HG02642 (cell line): ENCODE measurements around the gene RAP1GAP.

ENCODE experiments used
- ATAC-seq: cut with Tn5 transposase; IDR thresholded peaks from one replicate; pipeline ENCODE4 v1.9.1; 2021; ENCODE audit warnings: mild to moderate bottlenecking; ENCODE audit not compliant: unreplicated experiment, poor library complexity

RAP1GAP gene

DNA sequence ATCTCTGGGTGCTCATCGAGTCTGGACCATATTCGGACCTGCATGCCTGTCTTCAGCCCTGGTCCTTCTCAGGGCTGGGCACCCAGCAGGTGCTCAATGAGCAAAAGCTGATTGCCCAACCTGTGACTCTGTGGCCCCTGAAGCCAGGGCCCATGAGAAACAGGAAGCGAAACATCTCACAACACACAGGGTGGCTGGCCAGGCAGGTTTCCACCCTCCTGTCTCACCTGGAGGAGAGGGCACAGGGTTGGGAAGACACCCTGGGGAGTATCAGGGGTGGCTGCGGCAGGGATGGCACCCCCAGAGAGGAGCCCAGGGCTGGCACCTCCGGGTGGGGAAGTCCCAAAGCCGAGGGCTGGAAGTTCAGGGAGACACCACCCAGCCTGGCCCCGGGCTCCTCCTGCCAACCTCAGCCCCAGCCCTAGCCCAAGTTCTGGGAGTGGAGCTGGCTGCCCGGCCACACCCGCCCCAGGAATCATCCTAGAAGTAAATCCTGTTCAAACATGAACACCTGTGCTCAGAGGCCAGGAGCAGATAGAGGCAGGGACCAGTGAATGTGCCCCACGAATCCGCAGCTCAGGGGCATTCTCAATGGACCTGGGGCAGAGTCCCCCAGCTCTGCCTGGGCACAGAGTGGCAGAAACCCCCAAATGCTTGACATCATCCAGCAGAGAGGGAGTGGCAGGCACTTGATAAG lies 54.6 kb downstream of the RAP1GAP start:
- ATAC-seq = no peak

DNA sequence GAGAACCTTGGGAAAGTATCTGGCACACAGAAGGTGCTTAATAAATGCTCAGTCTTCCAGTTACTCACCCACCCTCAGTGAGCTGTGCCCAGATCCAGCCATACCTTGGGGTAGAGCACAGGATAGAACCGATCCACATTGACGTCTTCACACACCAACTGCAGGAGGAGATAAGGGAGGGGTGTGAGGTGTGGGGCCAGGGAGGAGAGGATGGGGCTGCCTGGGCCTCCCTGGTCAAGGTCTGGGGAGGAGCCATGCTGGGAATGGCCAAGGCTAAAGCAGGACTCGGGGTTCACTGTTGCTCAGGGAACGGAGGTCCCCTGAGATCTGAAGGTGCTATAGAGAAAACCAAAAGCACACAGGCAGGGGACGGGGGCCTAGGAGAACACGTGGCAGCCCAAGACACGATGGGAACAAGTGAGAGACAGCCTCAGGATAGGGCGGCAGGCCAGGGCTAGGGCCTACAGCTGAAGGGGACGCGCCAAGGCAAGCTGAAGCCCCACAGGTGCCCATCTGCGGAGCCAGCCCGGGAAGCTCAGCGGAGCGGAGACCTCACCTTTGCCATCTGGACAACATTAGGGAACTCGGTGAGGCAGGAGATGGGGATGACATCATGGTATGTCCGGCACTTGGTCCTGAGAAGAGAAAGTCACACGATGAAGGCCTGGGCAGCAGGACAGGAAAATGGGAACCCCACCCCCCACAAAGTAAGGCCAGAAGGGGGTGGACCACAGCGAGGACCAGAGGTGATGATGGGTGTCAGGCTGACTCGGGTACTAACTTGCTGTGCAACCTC lies 55.9 kb downstream of the RAP1GAP start:
- ATAC-seq = no peak

DNA sequence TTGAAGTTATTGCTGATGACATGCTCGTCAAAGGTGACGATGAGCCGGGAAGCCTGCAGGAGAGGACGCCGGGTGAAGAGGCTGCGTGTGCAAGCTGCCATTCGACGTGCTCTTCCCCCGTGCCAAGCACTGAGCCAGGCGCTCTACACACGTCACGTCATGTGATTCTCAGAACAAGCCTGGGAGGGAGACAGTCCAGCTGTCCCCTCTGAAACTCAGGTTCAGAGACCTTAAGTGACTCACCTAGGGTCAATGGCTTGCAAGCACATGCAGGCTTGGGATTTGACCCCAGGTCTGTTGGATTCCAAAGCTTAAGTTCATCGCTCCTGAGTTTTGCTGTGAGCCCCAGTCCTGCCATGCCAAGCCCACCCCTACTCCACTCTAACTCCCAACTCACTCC lies 57.1 kb downstream of the RAP1GAP start:
- ATAC-seq = no peak

GRCh38 chr1:21610989-21611785 lies 58.0 kb downstream of the RAP1GAP start:
- no peak for ATAC-seq

GRCh38 chr1:21610027-21610426 lies 59.1 kb downstream of the RAP1GAP start:
- ATAC-seq = no peak

DNA sequence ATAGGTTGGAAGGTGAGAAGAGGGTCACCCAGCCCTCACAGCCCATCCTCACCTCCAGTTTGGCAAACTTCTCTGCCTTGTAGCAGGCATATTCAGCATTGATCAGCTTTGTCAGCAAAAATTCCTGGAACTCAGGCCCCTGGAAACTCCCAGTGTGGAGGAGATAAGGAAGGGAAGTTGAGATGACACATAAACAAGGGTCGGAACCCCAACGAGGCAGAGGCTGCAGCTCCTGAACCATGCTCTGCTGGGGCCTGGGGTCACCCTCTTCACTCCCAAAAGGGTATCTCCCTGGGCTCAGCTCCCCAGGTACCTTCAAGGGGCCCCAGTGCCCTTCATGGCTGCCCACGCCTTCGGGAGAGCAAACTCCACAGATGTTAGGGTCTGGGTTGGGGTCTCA lies 60.4 kb downstream of the RAP1GAP start:
- no peak for ATAC-seq

GRCh38 chr1:21607549-21608529 lies 61.3 kb downstream of the RAP1GAP start:
- ATAC-seq = peak; percentile 67

- ATAC-seq = no peak
Observed at GRCh38 chr1:21605964-21606705, 63.0 kb downstream of the RAP1GAP start.

DNA sequence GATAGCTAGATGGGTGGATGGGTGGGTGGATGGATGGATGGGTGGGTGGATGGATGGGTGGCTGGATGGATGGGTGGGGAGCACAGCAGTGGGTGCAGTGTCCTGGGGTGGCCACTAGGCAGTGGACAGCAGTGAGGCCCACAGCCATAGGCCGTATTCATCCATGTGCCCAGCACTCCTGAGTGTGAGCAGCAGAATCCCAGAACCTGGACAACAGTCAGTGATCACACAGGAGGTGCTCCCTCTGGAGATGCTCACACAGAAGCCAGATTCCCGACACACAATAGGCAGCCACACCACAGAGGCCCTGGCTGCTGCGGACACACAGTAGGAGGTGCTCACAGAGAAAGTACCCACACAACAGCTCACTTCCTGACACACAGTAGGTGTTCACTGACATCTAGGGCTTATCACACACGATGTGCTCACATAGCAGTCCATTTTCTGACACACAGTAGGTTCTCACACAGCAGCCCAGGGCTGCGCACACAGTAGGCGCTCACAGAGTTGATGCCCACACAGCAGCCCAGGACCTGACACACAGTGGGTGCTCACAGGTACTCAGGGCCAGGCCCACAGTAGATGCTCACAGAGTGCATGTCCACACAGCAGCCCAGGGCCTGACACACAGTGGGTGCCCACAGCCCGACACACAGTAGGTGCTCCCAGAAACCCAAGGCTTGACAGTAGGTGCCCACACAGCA lies 64.0 kb downstream of the RAP1GAP start:
- no peak for ATAC-seq

DNA sequence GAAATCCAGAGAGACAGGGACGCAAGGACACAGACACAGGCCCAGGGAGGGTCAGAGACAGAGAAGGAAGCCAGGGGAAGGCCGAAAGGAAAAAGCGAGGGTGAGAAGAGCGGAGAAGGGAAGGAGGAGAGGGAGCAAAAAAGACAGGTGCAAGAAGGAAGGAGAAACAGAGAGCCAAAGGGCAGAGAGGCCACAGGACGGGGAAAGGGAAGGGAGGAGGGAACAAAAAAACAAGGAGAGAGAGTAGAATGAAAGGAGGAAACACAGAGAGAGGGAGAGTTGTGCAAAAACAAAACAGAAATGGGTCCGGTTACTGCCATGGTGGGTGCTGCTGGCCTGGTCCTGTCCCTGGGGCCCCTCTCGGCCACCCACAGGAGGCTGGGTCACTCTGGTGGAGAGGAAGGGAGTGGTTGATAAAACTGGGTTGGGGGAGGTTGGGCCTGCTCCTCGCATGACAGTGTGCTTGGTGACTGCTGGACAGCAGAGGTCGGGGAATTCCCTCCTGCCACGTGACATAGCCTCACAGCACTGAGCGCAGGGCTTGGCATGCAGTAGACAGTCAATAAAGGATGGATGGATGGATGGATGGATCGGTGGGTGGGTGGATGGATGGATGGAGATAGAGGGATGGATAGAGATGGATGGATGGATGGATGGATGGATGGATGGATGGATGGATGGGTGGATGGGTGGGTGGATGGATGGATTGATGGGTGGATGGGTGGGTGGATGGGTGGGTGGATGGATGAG lies 64.8 kb downstream of the RAP1GAP start:
- ATAC-seq = no peak

DNA sequence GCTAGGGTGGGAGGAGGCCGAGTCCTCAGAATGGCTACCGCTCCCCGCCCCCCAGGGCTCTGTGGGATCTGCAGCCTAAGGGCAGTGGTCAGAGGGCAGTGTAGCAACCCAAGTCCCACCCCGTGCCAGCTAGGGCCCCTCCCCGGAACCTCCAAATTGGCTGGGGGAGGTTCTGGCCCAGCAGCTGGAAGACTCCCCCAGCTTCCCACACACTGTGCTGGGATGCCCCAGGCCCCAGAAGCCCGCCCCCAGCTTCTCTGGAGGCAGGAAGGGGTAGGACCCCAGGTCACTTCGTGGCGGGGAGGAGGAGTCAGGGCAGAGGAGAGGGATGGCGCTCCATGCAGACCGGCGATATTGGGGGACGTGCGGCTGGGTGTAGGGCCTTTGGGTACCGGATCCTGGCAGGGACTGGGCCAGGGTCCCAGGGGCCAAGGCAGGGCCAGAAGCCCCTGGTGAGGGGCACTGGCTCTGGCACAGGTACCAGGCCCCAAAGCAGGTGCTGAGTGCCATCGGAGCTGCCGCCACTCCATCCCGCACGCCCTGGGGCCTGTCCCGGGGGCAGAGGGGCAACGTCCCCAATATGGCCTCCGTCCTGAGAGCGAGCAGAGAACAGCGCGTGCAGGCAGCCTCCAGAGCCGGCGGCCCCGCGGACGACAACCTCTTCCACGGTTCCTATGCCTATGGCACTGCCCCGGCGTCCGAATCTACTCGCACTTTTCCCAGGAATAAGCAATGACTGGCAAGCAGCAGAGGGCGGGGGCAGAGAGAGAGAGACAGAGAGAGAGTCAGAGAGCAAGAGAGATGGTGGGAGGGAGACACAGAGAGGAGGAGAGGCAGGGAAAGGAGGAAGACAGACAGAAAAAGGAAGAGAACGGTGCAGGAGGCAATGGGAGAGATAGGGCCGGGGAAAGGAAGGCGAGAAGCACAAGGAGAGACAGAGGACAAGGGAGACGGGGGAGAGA lies 65.7 kb downstream of the RAP1GAP start:
- ATAC-seq = no peak

GRCh38 chr1:21601278-21602048 lies 67.7 kb downstream of the RAP1GAP start:
- no peak for ATAC-seq

GRCh38 chr1:21599402-21599801 lies 69.8 kb downstream of the RAP1GAP start:
- ATAC-seq = no peak

GRCh38 chr1:21598904-21599303 lies 70.3 kb downstream of the RAP1GAP start:
- no peak for ATAC-seq

DNA sequence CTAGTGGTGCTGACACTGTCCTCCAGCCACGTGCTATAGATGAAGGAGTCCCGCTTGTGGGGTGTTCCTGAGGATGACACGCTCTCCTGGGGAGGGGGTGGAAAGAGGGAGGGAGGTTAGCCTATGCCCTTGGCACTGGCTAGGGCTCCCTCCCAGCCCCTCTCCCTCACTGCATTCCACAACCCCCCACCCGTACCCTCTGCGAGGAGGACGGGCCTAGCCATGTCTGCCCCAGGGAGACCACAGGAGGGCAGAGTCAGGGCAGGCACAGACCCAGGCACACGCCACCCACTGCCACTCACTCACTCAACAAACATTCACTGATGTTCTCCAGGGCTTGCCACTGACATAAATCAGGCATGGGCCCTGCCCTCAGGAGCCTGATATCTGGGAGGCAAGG lies 70.7 kb downstream of the RAP1GAP start:
- ATAC-seq = no peak

DNA sequence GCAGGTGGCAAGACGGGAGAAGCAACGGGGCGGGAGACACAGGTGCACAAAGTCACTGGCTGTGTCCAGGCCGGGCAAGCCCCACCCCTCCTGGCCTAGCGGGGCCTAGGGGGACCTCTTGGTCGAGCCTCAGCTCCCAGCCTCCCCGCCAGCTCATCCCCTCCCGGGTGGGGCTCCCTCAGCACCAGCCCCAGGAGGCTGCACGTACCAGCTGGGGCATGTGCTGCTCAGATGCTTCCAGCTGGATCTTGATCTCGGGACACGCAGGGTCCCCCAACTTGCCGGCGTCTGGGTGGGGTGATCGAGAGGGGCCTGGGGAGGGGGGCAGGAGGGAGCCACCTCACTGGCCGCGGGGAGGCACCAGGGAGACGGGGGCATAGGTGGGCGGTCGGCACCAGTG lies 71.4 kb downstream of the RAP1GAP start:
- no peak for ATAC-seq
